Panc1 (cell line): Measurements from ENCODE around the gene WDR1. TPM values are rescaled to one million over a fixed set of nuclear protein-coding genes. Genes with fewer than 3 reads are reported as not detected.

ENCODE experiments used
- ATAC-seq: fragments of 200-7000 bp; cut with Tn5 transposase; 2 replicates; pipeline ENCODE4 v1.9.1; 2020; ENCODE audit warnings: mild to moderate bottlenecking, moderate library complexity
- BruUV-seq: library from RNA; stranded (reverse); fragments of 400-500 nt; replicated peaks from 2 replicates; lab custom pipeline; 2021; lab: Mats Ljungman, UMichigan
- CTCF ChIA-PET: fragments of 300-600 bp; sonication (Branson Sonifier 250); formaldehyde crosslinking; loops from one replicate; lab custom pipeline; 2022; ENCODE audit warnings: antibody characterized with exemption; lab: Charles Lee
- POLR2A ChIA-PET: fragments of 300-600 bp; sonication (Branson Sonifier 250); formaldehyde crosslinking; loops from one replicate; lab custom pipeline; 2022; ENCODE audit warnings: antibody characterized with exemption; lab: Charles Lee
- DNase-seq: peaks from one replicate; pipeline ENCODE4 v3.0.0-alpha.2; 2010; ENCODE audit warnings: low read depth, low spot score
- H3K27ac ChIP-seq: 2 replicates; pipeline ENCODE4 v1.5.1; 2011; ENCODE audit warnings: mild to moderate bottlenecking, low read length, inconsistent platforms
- H3K27me3 ChIP-seq: fragments of 200-500 bp; sonication (Bioruptor generic); 2 replicates; pipeline ENCODE4 v1.6.0; 2014; ENCODE audit warnings: low read length, inconsistent platforms; ENCODE audit not compliant: control insufficient read depth, insufficient read depth
- H3K36me3 ChIP-seq: fragments of 200-500 bp; sonication (Bioruptor generic); 2 replicates; pipeline ENCODE4 v1.5.1; 2014; ENCODE audit warnings: inconsistent platforms, mild to moderate bottlenecking, low read length, moderate library complexity; ENCODE audit not compliant: control insufficient read depth, insufficient read depth
- H3K4me1 ChIP-seq: 2 replicates; pipeline ENCODE4 v1.5.1; 2011; ENCODE audit warnings: inconsistent platforms, mild to moderate bottlenecking, low read length, moderate library complexity; ENCODE audit not compliant: control insufficient read depth, insufficient read depth
- H3K4me3 ChIP-seq, 2 experiments: 2 replicates each; pipeline ENCODE4 v1.5.1; 2011 to 2012; ENCODE audit warnings: low read depth in 2 of 2, low read length in 2 of 2, mild to moderate bottlenecking in 2 of 2, inconsistent platforms in 1 of 2, moderate library complexity in 1 of 2
- H3K9me3 ChIP-seq: fragments of 200-500 bp; sonication (Bioruptor generic); 2 replicates; pipeline ENCODE4 v1.5.1; 2014; ENCODE audit warnings: low read depth, mild to moderate bottlenecking, inconsistent platforms, low read length, moderate library complexity; ENCODE audit not compliant: control insufficient read depth, insufficient read depth
- CTCF ChIP-seq: fragments of 450-650 bp; IDR thresholded peaks from 2 replicates; pipeline ENCODE4 v1.5.1; 2017; ENCODE audit warnings: mild to moderate bottlenecking
- POLR2AphosphoS5 ChIP-seq: IDR thresholded peaks from 2 replicates; pipeline ENCODE4 v1.6.1; 2012; ENCODE audit warnings: mild to moderate bottlenecking, low read depth, low read length, moderate library complexity
- REST ChIP-seq, 2 experiments: IDR thresholded peaks; 2 replicates each; pipeline ENCODE4 v1.6.1; 2011 to 2012; ENCODE audit warnings: low read depth in 2 of 2, control low read depth in 1 of 2, low read length in 1 of 2, mild to moderate bottlenecking in 1 of 2, moderate library complexity in 1 of 2; ENCODE audit not compliant: insufficient read depth in 1 of 2
- SIN3A ChIP-seq: IDR thresholded peaks from 2 replicates; pipeline ENCODE4 v1.6.1; 2012; ENCODE audit warnings: low read depth, mild to moderate bottlenecking, low read length, moderate library complexity, borderline replicate concordance; ENCODE audit not compliant: insufficient read depth
- TCF7L2 ChIP-seq: IDR thresholded peaks from 2 replicates; pipeline ENCODE4 v1.6.1; 2011; ENCODE audit warnings: mild to moderate bottlenecking, low read depth, low read length, inconsistent platforms
- in situ Hi-C: cut with HindIII; loops from 2 replicates; pipeline ENCODE4 v1.10.0; 2016; ENCODE audit warnings: low sequenced_read_pairs, low pct_unique_long_range_greater_than_20kb
- intact Hi-C: fragments of 100-400 bp; cut with micrococcal nuclease; formaldehyde crosslinking; loops from one replicate; pipeline ENCODE4 v1.10.0; 2022; ENCODE audit not compliant: unreplicated experiment
- total RNA-seq: library from RNA; stranded (reverse); gene quantifications from one replicate; pipeline ENCODE4 v1.2.1, GENCODE V29; 2021; ENCODE audit not compliant: unreplicated experiment

WDR1 gene
- total RNA-seq, 1 experiment from 2014 or later: 260 TPM

DNA sequence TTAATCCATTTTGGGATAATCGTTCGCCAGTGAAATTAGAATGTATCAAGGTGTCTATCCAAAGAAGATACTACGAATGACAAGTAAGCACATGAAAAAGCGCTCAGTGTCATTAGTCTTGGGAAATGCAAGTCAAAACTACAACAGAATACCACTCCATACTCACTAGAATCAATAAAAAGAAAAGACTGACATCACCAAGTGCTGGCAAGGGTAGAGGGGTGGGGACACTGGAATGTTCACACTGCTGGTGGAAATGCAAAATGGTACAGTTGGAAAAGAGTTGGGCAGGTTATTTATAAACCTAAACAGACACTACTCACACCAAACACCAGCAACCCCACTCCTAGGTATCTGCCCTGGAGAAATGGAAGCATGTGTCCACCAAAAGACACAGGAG is 11.2 kb downstream of the WDR1 start:
- Histone ChIP-seq H3K9me3 (no peaks in the 10 kb centered on the region), H3K27me3 (no peaks in the 10 kb centered on the region), H3K36me3 (peaks cover 2% of the 10 kb centered on the region), H3K27ac (no peak overlapping the region), H3K4me3 (no peak overlapping the region), H3K4me1 (peaks cover 37% of the 10 kb centered on the region)
- TF ChIP-seq SIN3A (no peak), CTCF (no peak), POLR2AphosphoS5 (no peak), REST (IDR thresholded peaks at IDR 0.05; ENCODE audit: insufficient read depth in 1 of 2, low read depth in 2 of 2, low read length in 1 of 2) (no peak), TCF7L2 (no peak)
- no TSS peak for BruUV-seq
- intact Hi-C loops: no loop called here
- DNase-seq (no peak), ATAC-seq (no peak)
- ChIA-PET POLR2A (no interaction called here), CTCF (no interaction called here)
- in situ Hi-C loops: no loop called here

DNA sequence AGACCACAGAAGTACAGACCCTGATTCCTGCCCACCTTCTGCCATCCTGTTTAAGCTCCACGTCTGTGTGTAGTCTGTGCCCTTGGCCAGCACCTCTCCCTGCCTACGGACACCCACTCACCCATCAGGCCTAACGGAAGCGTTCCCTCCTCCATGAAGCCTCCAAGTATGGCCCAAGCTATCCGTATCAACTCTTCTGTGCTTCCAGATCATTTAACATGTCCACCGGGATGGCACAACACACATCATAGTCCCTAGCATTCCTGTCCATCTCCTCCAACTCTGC is 11.7 kb downstream of the WDR1 start:
- no peaks in the 10 kb centered on the region for H3K9me3 ChIP-seq
- intact Hi-C loops: no loop called here
- H3K36me3 ChIP-seq: peaks cover 2% of the 10 kb centered on the region
- no peaks in the 10 kb centered on the region for H3K27me3 ChIP-seq
- H3K4me3 ChIP-seq: no peak overlapping the region
- CTCF ChIA-PET: no interaction called here
- POLR2A ChIA-PET: no interaction called here
- H3K4me1 ChIP-seq: peaks cover 37% of the 10 kb centered on the region
- no peak overlapping the region for H3K27ac ChIP-seq
- no peak for DNase-seq
- BruUV-seq: no TSS peak
- no peak for ATAC-seq
- TF ChIP-seq POLR2AphosphoS5 (no peak), SIN3A (no peak), TCF7L2 (no peak), CTCF (no peak)
- in situ Hi-C loops: no loop called here
